ENCODE data around the gene HSF5. TPM values are rescaled to one million over a fixed set of nuclear protein-coding genes. Genes with fewer than 3 reads are reported as not detected.
A peak's percentile ranks its signal among the peaks of the same experiment; 100 is the strongest.

The HSF5 gene
- total and polyA plus RNA-seq, 2 of the 13 experiments (the other 11 are each of a cell fraction or from before 2014, with no cell fraction given) = not detected

GRCh38 chr17:58388302-58389190, 99.7 kb downstream of the HSF5 start (continued):
- TF ChIP-seq GRHL1 (CRISPR knock-in tag; conservative IDR thresholded peaks at IDR 0.05) = no peak
- no peak for TF ChIP-seq ZNF501 (CRISPR knock-in tag; IDR thresholded peaks at IDR 0.05)
- TF ChIP-seq ARID2 (CRISPR knock-in tag; IDR thresholded peaks at IDR 0.05; ENCODE audit: borderline replicate concordance) = 0 out of 2 replicates have a peak, but pooled peaks have one; percentile 50
- no peak for TF ChIP-seq ZNF282 (IDR thresholded peaks at IDR 0.05; ENCODE audit: partially characterized antibody)
- peak; percentile 95 for TF ChIP-seq SIX4 (CRISPR knock-in tag; IDR thresholded peaks at IDR 0.05)
- no peak for TF ChIP-seq MZF1 (CRISPR knock-in tag; IDR thresholded peaks at IDR 0.05; ENCODE audit: borderline replicate concordance)
- TF ChIP-seq SMYD3 (CRISPR knock-in tag; IDR thresholded peaks at IDR 0.05) = 0 out of 2 replicates have a peak, but pooled peaks have one; percentile 51
- TF ChIP-seq, protein P1, sequence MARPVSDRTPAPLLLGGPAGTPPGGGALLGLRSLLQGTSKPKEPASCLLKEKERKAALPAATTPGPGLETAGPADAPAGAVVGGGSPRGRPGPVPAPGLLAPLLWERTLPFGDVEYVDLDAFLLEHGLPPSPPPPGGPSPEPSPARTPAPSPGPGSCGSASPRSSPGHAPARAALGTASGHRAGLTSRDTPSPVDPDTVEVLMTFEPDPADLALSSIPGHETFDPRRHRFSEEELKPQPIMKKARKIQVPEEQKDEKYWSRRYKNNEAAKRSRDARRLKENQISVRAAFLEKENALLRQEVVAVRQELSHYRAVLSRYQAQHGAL (CRISPR knock-in tag; IDR thresholded peaks at IDR 0.05; ENCODE audit: not compliant biosample characterization) = no peak
- TF ChIP-seq ZNF326 (CRISPR knock-in tag; IDR thresholded peaks at IDR 0.05; ENCODE audit: borderline replicate concordance) = no peak
- no peak for TF ChIP-seq MLLT10 (CRISPR knock-in tag; IDR thresholded peaks at IDR 0.05)
- no peak for TF ChIP-seq RBAK (CRISPR knock-in tag; IDR thresholded peaks at IDR 0.05)
- 0 out of 2 replicates have a peak, but pooled peaks have one; percentile 34 for TF ChIP-seq SNAPC5 (CRISPR knock-in tag; IDR thresholded peaks at IDR 0.05; ENCODE audit: borderline replicate concordance)
- 0 out of 2 replicates have a peak, but pooled peaks have one; percentile 56 for TF ChIP-seq TGIF2 (CRISPR knock-in tag; IDR thresholded peaks at IDR 0.05)
- no peak for TF ChIP-seq ZSCAN21 (CRISPR knock-in tag; IDR thresholded peaks at IDR 0.05; ENCODE audit: borderline replicate concordance)
- no peak for TF ChIP-seq CERS6 (CRISPR knock-in tag; IDR thresholded peaks at IDR 0.05)
- TF ChIP-seq HNF4A (CRISPR knock-in tag; IDR thresholded peaks at IDR 0.05) = no peak
- TF ChIP-seq FOXC1 (CRISPR knock-in tag; IDR thresholded peaks at IDR 0.05; ENCODE audit: borderline replicate concordance) = no peak
- TF ChIP-seq FOXP1 (IDR thresholded peaks at IDR 0.05) = no peak
- TF ChIP-seq FOXP1 (CRISPR knock-in tag; IDR thresholded peaks at IDR 0.05) = no peak
- TF ChIP-seq CHCHD3 (CRISPR knock-in tag; IDR thresholded peaks at IDR 0.05) = no peak
- no peak for TF ChIP-seq ZNF124 (CRISPR knock-in tag; IDR thresholded peaks at IDR 0.05)
- no peak for TF ChIP-seq ZNF44 (CRISPR knock-in tag; IDR thresholded peaks at IDR 0.05)
- no peak for TF ChIP-seq SP140L (CRISPR knock-in tag; IDR thresholded peaks at IDR 0.05; ENCODE audit: borderline replicate concordance)
- no peak for TF ChIP-seq DNMT3B (CRISPR knock-in tag; conservative IDR thresholded peaks at IDR 0.05)
- no peak for TF ChIP-seq IKZF5 (CRISPR knock-in tag; IDR thresholded peaks at IDR 0.05)
- TF ChIP-seq ZMYM3 (CRISPR knock-in tag; IDR thresholded peaks at IDR 0.05) = no peak
- no peak for TF ChIP-seq ZBTB7A (CRISPR knock-in tag; IDR thresholded peaks at IDR 0.05)
- no peak for TF ChIP-seq ZNF629 (CRISPR knock-in tag; conservative IDR thresholded peaks at IDR 0.05)

Data from HepG2 (cell line).